ENCODE measurements around the gene C19orf33.
"Not testable (repeated sequence)": the region's sequence is repeated elsewhere in the genome, so short reads cannot be mapped to it uniquely, and the experiment has no call there.

DNA sequence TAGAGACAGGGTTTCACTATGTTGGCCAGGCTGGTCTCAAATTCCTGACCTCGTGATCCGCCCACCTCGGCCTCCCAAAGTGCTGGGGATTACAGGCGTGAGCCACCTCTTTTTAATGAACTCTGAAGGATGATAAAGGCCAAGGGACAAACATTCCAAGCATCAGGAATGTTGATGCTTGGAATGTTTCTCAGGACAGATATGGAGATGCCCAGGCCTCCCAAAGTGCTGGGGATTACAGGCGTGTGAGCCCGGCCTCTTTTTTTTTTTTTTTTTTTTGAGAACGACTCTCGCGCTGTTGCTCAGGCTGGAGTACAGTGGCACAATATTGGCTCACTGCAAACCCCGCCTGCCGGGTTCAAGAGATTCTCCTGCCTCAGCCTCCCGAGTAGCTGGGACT is 42.1 kb upstream of the C19orf33 start:
- not testable (repeated sequence) for TF ChIP-seq EZH2phosphoT487 (IDR thresholded peaks at IDR 0.05; ENCODE audit: unreplicated experiment); POLR2AphosphoS5 (IDR thresholded peaks at IDR 0.05; ENCODE audit: low read depth); EZH2 (IDR thresholded peaks at IDR 0.05; ENCODE audit: low read depth, unreplicated experiment); CREB1 (CRISPR knock-in tag; IDR thresholded peaks at IDR 0.05; ENCODE audit: low read depth); STAT1 (IDR thresholded peaks at IDR 0.05; ENCODE audit: unreplicated experiment); ETS1 (IDR thresholded peaks at IDR 0.05)
- TF ChIP-seq, protein P1, sequence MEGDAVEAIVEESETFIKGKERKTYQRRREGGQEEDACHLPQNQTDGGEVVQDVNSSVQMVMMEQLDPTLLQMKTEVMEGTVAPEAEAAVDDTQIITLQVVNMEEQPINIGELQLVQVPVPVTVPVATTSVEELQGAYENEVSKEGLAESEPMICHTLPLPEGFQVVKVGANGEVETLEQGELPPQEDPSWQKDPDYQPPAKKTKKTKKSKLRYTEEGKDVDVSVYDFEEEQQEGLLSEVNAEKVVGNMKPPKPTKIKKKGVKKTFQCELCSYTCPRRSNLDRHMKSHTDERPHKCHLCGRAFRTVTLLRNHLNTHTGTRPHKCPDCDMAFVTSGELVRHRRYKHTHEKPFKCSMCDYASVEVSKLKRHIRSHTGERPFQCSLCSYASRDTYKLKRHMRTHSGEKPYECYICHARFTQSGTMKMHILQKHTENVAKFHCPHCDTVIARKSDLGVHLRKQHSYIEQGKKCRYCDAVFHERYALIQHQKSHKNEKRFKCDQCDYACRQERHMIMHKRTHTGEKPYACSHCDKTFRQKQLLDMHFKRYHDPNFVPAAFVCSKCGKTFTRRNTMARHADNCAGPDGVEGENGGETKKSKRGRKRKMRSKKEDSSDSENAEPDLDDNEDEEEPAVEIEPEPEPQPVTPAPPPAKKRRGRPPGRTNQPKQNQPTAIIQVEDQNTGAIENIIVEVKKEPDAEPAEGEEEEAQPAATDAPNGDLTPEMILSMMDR (conservative IDR thresholded peaks at IDR 0.05; ENCODE audit: low read depth in 2 of 2) = not testable (repeated sequence)
- TF ChIP-seq, protein P2, sequence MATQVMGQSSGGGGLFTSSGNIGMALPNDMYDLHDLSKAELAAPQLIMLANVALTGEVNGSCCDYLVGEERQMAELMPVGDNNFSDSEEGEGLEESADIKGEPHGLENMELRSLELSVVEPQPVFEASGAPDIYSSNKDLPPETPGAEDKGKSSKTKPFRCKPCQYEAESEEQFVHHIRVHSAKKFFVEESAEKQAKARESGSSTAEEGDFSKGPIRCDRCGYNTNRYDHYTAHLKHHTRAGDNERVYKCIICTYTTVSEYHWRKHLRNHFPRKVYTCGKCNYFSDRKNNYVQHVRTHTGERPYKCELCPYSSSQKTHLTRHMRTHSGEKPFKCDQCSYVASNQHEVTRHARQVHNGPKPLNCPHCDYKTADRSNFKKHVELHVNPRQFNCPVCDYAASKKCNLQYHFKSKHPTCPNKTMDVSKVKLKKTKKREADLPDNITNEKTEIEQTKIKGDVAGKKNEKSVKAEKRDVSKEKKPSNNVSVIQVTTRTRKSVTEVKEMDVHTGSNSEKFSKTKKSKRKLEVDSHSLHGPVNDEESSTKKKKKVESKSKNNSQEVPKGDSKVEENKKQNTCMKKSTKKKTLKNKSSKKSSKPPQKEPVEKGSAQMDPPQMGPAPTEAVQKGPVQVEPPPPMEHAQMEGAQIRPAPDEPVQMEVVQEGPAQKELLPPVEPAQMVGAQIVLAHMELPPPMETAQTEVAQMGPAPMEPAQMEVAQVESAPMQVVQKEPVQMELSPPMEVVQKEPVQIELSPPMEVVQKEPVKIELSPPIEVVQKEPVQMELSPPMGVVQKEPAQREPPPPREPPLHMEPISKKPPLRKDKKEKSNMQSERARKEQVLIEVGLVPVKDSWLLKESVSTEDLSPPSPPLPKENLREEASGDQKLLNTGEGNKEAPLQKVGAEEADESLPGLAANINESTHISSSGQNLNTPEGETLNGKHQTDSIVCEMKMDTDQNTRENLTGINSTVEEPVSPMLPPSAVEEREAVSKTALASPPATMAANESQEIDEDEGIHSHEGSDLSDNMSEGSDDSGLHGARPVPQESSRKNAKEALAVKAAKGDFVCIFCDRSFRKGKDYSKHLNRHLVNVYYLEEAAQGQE (IDR thresholded peaks at IDR 0.05; ENCODE audit: unreplicated experiment) = not testable (repeated sequence)

All from GM23338 (cell line).